ENCODE measurements around the gene TCAP.
A peak's percentile ranks its signal among the peaks of the same experiment; 100 is the strongest.

TCAP gene

GRCh38 chr17:39664581-39665561 is at the start of gene TCAP:
TSS of gene TCAP (plus strand) at chr17:39665349. CDS start at chr17:39665360, 11 bp downstream.
- no peak for DNase-seq

- DNase-seq: no peak
Observed at GRCh38 chr17:39615434-39615833, 49.7 kb upstream of the TCAP start.

- no peak for DNase-seq
Observed at GRCh38 chr17:39617100-39617445, 48.1 kb upstream of the TCAP start.

GRCh38 chr17:39617446-39618245 is 47.5 kb upstream of the TCAP start:
- DNase-seq: peak; percentile 31 to 53

- no peak for DNase-seq
Observed at GRCh38 chr17:39618246-39618913, 46.8 kb upstream of the TCAP start.

GRCh38 chr17:39618956-39619785 is 46.0 kb upstream of the TCAP start:
- DNase-seq: no peak

- DNase-seq: no peak
Observed at GRCh38 chr17:39619786-39620101, 45.4 kb upstream of the TCAP start.

GRCh38 chr17:39621523-39622379 is 43.4 kb upstream of the TCAP start:
- DNase-seq: peak; percentile 84 to 91

- peak; percentile 14 to 61 for DNase-seq
Observed at GRCh38 chr17:39622380-39623006, 42.7 kb upstream of the TCAP start.

- peak; percentile 84 to 89 for DNase-seq
Observed at GRCh38 chr17:39623356-39623950, 41.7 kb upstream of the TCAP start.

- DNase-seq: no peak
Observed at GRCh38 chr17:39624313-39624712, 40.8 kb upstream of the TCAP start.

- DNase-seq: no peak
Observed at GRCh38 chr17:39625198-39625785, 39.9 kb upstream of the TCAP start.

- no peak for DNase-seq
Observed at GRCh38 chr17:39626171-39627046, 38.7 kb upstream of the TCAP start, which contains the start of gene PPP1R1B. TSS of gene PPP1R1B (plus strand) at chr17:39626952. CDS start at chr17:39627393, 441 bp downstream.

GRCh38 chr17:39627047-39627711 is 38.0 kb upstream of the TCAP start:
- no peak for DNase-seq

GRCh38 chr17:39627712-39628516 is 37.2 kb upstream of the TCAP start:
- no peak for DNase-seq

- no peak for DNase-seq
Observed at GRCh38 chr17:39628655-39629493, 36.3 kb upstream of the TCAP start.

GRCh38 chr17:39629494-39629880 is 35.7 kb upstream of the TCAP start:
- DNase-seq: no peak

All from CD4-positive, alpha-beta T cell treated with Interferon alpha-2 for 1 hour (primary cell).